GM21529 (cell line): Measurements from ENCODE around the gene NSG1.

Experiments used
- ATAC-seq: cut with Tn5 transposase; IDR thresholded peaks from one replicate; pipeline ENCODE4 v1.9.1; 2021; ENCODE audit not compliant: unreplicated experiment

The NSG1 gene

GRCh38 chr4:4368809-4369580 lies 17.9 kb upstream of the NSG1 start:
- ATAC-seq, result no peak

- ATAC-seq, result no peak
These were observed 12.4 kb upstream of the NSG1 start for GRCh38 chr4:4374388-4375098.

GRCh38 chr4:4376074-4376473 lies 10.8 kb upstream of the NSG1 start:
- no peak for ATAC-seq

DNA sequence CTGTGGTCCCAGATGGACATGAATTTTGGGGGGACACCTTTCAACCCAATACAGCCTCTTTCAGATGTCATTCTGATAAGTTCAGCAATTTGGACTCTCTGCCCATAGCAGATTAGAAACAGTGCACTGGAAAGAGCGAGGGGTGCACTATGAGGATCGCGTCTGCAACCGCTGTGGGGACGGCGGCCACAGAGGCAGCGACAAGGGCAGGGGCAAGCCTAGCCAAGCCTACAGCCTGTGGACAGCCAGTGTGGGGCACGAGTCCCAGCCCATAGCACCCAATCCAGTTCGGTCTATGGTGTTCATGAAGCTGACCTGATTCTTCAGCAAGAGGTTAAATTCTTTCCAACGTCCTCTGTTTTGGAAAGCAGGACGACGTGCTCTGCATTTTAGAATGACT lies 9.7 kb upstream of the NSG1 start:
- no peak for ATAC-seq

DNA sequence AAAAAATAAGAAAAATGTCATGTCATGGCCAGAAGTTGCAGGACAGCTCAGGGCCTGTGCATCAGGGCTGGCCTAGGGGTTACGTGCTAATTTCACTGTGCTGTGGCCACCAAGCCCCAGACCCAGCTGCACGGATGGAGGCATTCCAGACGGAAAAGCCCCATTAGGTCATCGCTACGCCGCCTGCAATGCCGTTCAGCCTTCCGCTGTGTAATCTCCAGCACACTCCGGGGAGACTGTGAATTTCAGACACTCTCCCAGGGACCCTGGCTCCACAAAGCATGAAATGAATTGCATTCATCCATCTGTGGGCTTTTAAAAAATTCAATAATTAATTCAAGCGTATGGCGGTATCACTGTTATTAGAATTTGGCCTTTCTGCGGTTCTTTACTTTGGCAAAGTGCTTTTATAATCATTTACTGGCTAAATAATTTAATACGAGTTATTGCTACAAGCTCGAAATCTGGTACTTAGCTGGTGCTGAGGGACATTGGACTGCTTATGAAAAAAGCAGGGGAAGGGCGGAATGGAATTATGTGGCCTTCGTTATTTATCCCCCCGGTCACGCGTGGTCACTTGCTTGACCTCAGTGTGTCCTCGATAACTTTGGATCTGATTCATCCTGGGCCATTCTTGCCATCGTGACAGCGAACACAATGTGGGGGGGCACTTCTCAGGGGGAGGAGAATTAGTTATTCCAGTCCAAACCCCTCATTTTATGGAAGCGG lies 9.0 kb upstream of the NSG1 start:
- ATAC-seq, result no peak

GRCh38 chr4:4379540-4380087 lies 7.3 kb upstream of the NSG1 start:
- ATAC-seq, result no peak

DNA sequence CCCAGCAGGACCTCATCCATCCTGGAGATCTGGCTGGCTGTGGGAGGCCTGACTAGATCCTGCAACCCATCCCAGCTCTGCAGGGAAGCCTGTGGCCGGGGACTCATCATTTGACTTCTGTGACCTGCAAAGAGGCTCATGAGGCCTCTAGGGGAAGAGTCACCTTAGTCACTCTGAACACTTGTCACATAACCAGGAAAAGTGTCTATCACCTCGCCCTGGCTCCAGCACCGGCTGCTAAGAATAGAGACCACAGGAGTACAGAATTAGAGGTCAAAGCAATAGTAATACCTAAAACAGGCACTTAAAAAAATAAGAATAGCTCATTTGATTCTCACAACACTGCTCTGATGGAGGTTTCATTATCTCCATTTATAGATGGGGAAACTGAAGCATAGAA lies 3.8 kb upstream of the NSG1 start:
- no peak for ATAC-seq

GRCh38 chr4:4384837-4385236 lies 2.1 kb upstream of the NSG1 start:
- no peak for ATAC-seq

- ATAC-seq, result no peak
These were observed 1.1 kb upstream of the NSG1 start for GRCh38 chr4:4385729-4386295.

GRCh38 chr4:4386296-4386735 lies 586 bp upstream of the NSG1 start:
- ATAC-seq, result no peak

DNA sequence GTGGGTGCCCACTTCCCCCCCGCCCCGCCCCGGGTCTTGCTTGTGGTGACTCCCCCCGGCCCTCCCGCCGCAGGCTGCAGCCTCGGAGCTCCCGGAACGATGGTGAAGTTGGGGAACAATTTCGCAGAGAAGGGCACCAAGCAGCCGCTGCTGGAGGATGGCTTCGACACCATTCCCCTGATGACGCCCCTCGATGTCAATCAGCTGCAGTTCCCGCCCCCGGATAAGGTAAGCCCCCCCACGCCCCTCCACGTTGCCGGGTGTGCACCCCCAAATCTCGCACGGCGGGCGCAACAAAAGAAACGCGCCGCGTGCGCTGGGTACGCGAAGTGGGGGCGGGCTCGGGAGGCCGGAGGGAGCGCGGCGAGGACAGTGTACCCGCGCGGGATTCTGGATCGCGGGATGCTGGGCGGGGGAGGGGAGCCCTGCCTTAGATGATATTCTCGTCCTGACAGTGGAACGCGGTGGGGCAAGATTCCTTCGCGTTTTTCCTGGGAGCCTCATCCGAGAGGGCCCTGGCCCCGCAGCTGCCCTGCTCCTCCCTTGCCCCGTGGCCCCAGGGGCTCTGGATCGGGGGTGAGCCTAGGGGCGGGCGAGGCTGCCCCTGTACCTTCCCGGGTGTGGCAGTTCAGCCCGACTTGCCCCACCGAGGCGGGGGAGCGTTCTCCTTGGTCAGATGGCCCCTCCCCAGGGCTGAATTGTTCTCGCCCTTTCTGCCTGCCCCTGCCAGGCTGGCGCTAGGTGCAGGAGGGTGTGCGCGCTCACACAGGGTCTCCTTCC lies 819 bp downstream of the NSG1 start:
- ATAC-seq, result no peak

GRCh38 chr4:4388311-4388790 lies 1.4 kb downstream of the NSG1 start:
- no peak for ATAC-seq

DNA sequence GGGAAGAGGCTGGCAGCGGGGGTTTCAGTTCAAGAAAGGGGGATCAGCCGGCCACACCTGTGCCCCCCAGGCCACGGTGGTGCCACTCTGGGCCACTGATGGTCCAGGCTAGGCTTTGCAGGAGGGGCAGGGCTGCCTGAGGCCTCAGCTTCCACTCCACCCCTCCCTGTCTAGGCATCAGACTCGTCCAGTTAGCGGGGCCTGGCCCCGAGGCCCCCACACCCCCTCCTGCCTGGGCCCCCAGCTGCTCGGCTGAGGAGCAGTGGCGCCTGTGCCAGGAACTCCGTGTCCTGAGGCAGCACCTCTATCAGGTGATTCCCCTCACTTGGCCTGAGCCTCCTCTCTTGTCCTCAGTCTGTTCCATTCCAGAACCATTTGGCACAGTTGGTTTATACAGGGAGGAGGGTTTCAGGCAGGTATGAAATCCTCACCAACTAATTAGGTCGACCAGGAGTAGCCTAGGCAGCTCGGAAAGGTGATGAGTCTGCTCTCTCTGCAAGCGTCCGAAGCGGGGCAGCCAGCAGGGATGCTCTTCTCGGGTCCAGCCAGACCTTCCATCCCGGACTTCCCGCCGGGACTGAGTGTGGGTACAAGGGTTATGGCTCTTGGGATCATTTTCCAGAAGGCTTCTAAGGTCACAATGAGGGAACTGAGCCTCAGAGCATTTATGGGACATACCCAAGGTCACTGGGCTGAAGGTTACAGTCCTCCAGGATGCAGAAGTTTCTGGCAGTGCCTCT lies 2.1 kb downstream of the NSG1 start:
- no peak for ATAC-seq

GRCh38 chr4:4390046-4390445 lies 3.1 kb downstream of the NSG1 start:
- no peak for ATAC-seq

DNA sequence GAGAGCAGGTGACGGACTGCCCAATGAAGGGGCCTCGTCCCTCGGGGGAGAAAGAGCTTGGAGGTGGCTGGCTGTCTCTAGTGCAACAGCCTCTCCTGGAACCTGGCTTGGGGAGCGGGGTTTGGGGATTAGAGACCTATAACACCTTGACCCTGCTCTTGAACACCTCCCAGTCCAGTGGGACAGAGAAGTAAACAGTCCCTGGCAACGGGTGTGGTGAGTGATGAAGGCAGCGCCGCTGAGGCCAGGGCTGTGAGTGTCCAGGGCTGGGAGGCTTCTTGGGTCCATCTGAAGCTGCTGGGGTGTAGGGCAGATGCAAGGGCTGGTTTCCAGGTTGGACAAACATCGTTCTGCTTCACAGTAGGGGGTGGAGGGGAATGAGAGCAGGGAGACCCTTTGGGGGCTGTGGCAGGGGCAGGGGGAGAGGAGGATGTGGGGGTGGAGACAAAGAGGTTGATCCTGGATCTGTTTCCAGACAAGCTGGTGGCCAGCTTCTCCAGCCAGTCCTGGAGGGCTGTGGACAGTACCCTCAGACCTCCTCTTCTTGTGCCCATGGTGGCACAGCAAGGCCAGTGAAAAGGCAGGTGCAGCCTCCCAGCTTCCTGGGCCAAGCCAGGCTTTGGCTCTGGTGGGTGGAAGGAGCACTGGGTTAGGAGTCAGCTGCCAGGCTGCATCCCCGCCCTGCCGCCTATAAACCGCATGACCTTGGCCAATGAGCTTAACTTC lies 3.8 kb downstream of the NSG1 start:
- no peak for ATAC-seq

DNA sequence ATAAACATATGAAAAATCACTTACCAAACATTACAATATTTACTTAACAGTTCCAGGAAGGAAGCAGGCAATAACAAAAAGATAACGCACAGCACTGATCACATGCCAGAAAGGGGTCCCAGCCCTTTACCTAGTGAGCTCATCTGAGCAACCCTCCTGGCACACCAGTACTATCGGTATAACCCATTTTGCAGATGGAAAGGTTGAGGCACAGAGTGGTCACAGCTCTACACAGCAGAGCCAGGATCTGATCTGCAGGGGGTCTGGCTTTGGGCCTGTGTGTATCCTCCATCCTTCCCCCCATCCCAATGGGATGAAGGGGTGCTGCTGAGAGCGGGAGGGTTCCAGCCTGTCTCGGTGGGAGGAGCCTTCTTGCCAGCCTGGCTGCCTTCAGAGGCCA lies 5.0 kb downstream of the NSG1 start:
- ATAC-seq, result no peak

DNA sequence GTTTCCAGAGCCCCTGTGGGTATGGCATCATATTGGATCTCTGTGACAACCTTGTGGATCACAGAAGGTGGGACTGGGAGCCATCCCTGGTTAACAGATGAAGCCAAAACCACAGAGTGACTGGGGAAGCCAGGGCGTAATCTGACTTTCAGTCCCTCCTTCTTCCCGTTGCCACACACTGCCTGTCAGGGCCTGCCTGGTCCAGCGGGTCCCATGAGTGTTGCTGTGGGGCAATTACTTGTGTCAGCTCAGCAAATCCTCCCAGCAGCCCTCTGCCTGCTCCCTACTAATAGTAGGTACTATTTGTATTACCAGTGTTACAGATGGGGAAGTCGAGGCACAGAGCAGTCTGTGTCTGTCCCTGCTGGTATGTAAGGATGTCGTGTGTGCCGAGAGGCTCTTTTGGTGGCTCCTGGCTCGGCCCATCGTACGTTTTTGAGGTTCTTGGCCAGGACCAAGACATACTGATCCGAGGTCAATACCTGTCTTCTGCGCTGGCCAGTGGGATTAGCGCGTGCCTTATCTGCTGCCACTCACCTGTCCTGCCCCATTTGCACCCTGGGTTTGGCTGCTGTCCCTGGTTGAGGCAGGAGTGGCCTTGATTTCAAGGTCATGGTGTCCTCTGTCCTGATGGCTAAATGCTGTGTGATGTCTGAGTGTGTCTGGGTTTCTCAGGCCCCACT lies 5.7 kb downstream of the NSG1 start:
- no peak for ATAC-seq

DNA sequence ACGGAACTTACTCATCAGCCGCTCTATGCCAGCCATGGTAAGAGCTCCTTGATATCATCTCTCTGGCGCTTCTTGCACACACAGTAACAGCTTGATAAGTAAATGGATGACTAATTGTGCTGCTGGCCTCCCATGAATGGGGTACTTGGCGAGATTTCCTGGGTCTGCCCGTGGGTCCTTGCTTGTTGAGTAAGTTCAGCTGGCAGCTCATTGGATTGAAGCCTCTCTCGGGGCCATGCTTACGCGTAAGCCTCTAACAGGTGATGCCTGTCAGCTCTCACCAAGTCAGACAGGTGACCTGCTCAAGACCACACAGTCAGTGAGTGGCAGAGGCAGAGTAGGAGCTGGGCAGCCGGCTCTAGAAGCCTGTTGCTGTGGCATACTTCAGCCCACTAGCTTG lies 7.7 kb downstream of the NSG1 start:
- ATAC-seq, result no peak
